NT2/D1 (cell line): Measurements from ENCODE around the gene CTNNA2.
"Not testable (repeated sequence)": the region's sequence is repeated elsewhere in the genome, so short reads cannot be mapped to it uniquely, and the experiment has no call there.

Source experiments
- DNase-seq: peaks from one replicate; pipeline ENCODE4 v3.0.0-alpha.2; 2011; ENCODE audit warnings: low read depth, low spot score
- H3K27me3 ChIP-seq: 2 replicates; pipeline ENCODE4 v1.6.0; 2011; ENCODE audit warnings: mild to moderate bottlenecking; ENCODE audit not compliant: insufficient read length, insufficient read depth
- H3K36me3 ChIP-seq: 2 replicates; pipeline ENCODE4 v1.6.1; 2011; ENCODE audit warnings: mild to moderate bottlenecking, low read length, mixed read lengths; ENCODE audit not compliant: insufficient read depth, insufficient read length
- H3K4me1 ChIP-seq: 2 replicates; pipeline ENCODE4 v1.5.1; 2011; ENCODE audit not compliant: insufficient read depth, insufficient read length
- H3K4me3 ChIP-seq: 2 replicates; pipeline ENCODE4 v1.5.1; 2011; ENCODE audit warnings: low read depth; ENCODE audit not compliant: insufficient read length
- H3K9ac ChIP-seq: 2 replicates; pipeline ENCODE4 v1.6.0; 2011; ENCODE audit warnings: low read depth; ENCODE audit not compliant: insufficient read length
- H3K9me3 ChIP-seq: 2 replicates; pipeline ENCODE4 v1.5.1; 2011; ENCODE audit warnings: mild to moderate bottlenecking, low read length; ENCODE audit not compliant: insufficient read depth
- SUZ12 ChIP-seq: IDR thresholded peaks from 2 replicates; pipeline ENCODE4 v1.6.1; 2011; ENCODE audit not compliant: insufficient read length, insufficient read depth; ENCODE audit errors: extremely low read depth
- YY1 ChIP-seq: IDR thresholded peaks from 2 replicates; pipeline ENCODE4 v1.6.1; 2011; ENCODE audit not compliant: insufficient read length, insufficient read depth
- ZNF274 ChIP-seq: IDR thresholded peaks from 2 replicates; pipeline ENCODE4 v1.6.1; 2011; ENCODE audit warnings: mild to moderate bottlenecking, low read depth, low read length

CTNNA2 gene

DNA sequence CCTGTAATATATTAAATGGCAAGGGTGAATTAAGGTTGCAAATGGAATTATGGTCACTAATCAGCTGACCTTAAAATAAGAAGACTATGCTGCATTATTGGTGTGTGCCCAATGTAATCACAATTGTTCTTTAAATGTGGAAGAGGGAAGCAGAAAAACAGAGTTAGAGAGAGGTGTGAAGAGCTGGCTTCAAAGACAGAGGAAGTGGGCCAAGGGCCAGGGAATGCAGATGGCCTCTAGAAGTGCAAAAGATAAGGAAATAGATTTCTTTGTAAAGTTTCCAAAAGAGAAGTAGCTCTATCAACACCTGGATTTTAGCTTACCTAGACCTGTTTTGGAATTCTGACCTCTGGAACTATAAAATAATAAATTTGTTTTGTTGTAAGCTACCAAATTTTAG is 515.7 kb downstream of the CTNNA2 start:
- no peak for DNase-seq
- Histone ChIP-seq H3K4me3 (no peak overlapping the region), H3K27me3 (no peaks in the 10 kb centered on the region), H3K4me1 (no peaks in the 10 kb centered on the region), H3K9me3 (no peaks in the 10 kb centered on the region), H3K9ac (no peak overlapping the region), H3K36me3 (no peaks in the 10 kb centered on the region)
- no peak for TF ChIP-seq ZNF274
- TF ChIP-seq YY1: no peak

- no peak for DNase-seq
- TF ChIP-seq SUZ12 (no peak), YY1 (no peak), ZNF274 (no peak)
- Histone ChIP-seq H3K4me3 (no peak overlapping the region), H3K4me1 (no peaks in the 10 kb centered on the region), H3K36me3 (no peaks in the 10 kb centered on the region), H3K9me3 (no peaks in the 10 kb centered on the region), H3K9ac (no peak overlapping the region), H3K27me3 (no peaks in the 10 kb centered on the region)
These were observed 517.3 kb downstream of the CTNNA2 start for GRCh38 chr2:80030135-80030534.

- not testable (repeated sequence) for H3K27me3 ChIP-seq, H3K9me3 ChIP-seq, H3K9ac ChIP-seq, DNase-seq, H3K4me1 ChIP-seq, H3K36me3 ChIP-seq, H3K4me3 ChIP-seq
These were observed 519.8 kb downstream of the CTNNA2 start for GRCh38 chr2:80032684-80033083.

DNA sequence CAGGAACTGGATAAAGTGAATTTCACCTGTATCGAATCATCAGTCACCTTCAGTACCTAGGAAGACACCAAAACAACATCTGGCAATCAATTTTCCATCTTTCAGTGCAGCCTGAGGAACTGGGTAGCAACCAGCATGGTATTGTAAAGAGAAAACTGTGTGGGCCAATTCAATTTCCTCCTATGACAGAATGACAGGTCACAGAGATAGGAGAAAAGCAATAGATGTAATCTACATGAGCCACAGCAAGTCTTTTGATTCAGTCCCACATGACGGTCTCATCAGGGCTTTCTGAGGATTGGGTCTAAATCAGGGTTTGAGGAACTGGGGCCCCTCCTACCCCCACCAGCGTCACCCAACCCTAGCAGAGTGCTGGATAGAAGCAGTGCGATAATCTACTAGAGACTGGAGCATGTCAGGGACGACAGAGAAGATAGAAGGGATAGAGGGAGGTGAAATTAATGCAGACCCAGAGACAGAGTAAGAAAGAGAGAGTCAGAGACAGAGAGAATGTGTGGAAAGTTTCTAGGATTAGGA is 523.0 kb downstream of the CTNNA2 start:
- Histone ChIP-seq H3K27me3 (no peaks in the 10 kb centered on the region), H3K36me3 (no peaks in the 10 kb centered on the region), H3K9ac (no peak overlapping the region), H3K4me3 (no peak overlapping the region), H3K4me1 (no peaks in the 10 kb centered on the region), H3K9me3 (no peaks in the 10 kb centered on the region)
- no peak for DNase-seq
- TF ChIP-seq YY1: no peak
- TF ChIP-seq ZNF274: no peak
- TF ChIP-seq SUZ12: no peak

DNA sequence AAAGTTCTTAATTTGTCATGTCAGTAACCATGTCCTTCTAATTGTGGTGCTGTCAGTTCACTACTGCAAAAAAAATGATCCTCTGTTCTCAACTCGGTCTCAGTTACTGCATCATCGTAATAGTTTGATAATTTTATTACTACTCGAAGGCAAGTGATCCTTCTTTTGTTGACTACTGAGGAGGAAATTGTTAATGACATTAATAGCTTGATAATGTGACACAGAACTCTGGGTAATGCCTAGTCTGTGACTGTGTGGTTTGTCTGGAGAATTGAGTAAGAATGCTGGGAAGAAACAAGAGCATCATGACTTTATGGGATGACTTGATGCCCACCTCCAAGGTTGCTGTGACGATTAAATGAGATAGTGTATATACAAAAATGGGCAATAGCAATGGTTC is 524.5 kb downstream of the CTNNA2 start:
- no peak for TF ChIP-seq ZNF274
- no peak for TF ChIP-seq SUZ12
- TF ChIP-seq YY1: no peak
- DNase-seq: no peak
- Histone ChIP-seq H3K9ac (no peak overlapping the region), H3K4me3 (no peak overlapping the region), H3K9me3 (no peaks in the 10 kb centered on the region), H3K36me3 (no peaks in the 10 kb centered on the region), H3K4me1 (no peaks in the 10 kb centered on the region), H3K27me3 (no peaks in the 10 kb centered on the region)

DNA sequence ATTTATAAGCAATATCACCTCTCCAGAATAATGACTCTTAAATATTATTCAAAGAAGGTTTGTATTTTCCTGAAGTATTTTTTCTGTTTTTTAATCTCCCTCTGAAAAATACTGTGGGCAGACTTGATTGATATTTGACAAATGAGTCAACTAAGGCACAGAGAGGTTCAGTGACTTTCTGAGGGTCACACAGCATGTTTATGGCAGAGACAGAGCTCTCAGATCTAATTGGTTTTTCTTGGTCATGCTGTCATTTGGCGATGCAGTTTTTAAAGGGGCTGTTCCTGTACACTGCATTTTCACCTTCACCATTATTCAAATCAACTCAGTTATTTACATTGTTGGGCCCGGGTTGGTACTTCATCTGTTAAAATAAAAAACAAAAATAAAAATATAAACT is 527.4 kb downstream of the CTNNA2 start:
- Histone ChIP-seq H3K4me3 (no peak overlapping the region), H3K36me3 (no peaks in the 10 kb centered on the region), H3K9me3 (no peaks in the 10 kb centered on the region), H3K9ac (no peak overlapping the region), H3K4me1 (no peaks in the 10 kb centered on the region), H3K27me3 (no peaks in the 10 kb centered on the region)
- TF ChIP-seq SUZ12 (no peak), ZNF274 (no peak), YY1 (no peak)
- DNase-seq: no peak

DNA sequence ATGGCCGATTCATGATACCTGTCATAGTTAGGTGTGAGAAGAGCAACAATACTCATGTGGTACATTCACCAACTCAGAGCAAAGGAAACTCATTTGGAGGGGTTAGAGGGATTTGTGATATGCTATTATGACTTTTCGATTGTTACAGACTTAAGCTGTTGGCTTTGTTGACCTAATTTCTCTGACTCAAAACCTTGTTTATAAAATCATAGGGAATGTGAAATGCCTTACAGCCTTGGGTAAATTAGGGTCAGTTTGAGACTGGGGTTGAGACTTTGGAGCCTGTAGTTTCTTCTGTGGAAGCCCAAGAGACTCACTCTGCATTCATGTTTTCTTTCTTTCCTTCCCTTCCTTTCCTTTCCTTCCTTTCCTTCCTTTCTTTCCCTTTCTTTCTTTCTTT is 529.8 kb downstream of the CTNNA2 start:
- Histone ChIP-seq H3K9ac (no peak overlapping the region), H3K27me3 (no peaks in the 10 kb centered on the region), H3K4me1 (no peaks in the 10 kb centered on the region), H3K4me3 (no peak overlapping the region), H3K36me3 (no peaks in the 10 kb centered on the region), H3K9me3 (no peaks in the 10 kb centered on the region)
- TF ChIP-seq YY1 (no peak), SUZ12 (no peak)
- no peak for DNase-seq

DNA sequence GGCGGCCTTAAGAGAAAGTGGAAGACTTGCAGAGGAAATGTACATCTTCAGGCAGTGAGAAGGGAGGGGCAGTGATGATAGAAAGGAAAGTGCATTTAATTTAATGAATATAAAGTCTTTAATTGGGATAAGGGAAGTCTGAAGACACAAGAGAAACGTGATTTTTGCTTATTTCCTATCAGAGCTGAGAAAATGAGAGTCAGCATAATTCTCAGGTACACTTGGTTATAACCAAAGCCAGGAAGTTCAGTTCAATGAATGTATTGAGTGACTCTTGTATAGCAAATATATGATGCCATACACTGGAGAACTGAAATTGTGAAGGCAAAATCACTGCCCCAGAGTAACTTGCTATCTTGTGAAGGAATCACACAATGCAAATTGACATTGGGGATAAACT is 535.4 kb downstream of the CTNNA2 start:
- H3K9me3 ChIP-seq: no peaks in the 10 kb centered on the region
- H3K4me3 ChIP-seq: no peak overlapping the region
- H3K9ac ChIP-seq: no peak overlapping the region
- no peak for DNase-seq
- H3K36me3 ChIP-seq: no peaks in the 10 kb centered on the region
- H3K27me3 ChIP-seq: no peaks in the 10 kb centered on the region
- TF ChIP-seq YY1: no peak
- TF ChIP-seq SUZ12: no peak
- no peak for TF ChIP-seq ZNF274
- no peaks in the 10 kb centered on the region for H3K4me1 ChIP-seq
